22Rv1 (cell line): ENCODE measurements around the gene MICU1.
"Not testable (repeated sequence)": the region's sequence is repeated elsewhere in the genome, so short reads cannot be mapped to it uniquely, and the experiment has no call there.

Experiments used
- CTCF ChIP-seq: fragments of 450-650 bp; IDR thresholded peaks from 2 replicates; pipeline ENCODE4 v1.5.1; 2017; ENCODE audit warnings: mild to moderate bottlenecking
- ZFX ChIP-seq: fragments of 450-650 bp; IDR thresholded peaks from 2 replicates; pipeline ENCODE4 v1.6.1; 2017; ENCODE audit warnings: antibody characterized with exemption, borderline replicate concordance

GRCh38 chr10:72430936-72431335 is 194.9 kb downstream of the MICU1 start:
- TF ChIP-seq CTCF, ZFX: not testable (repeated sequence)
